ENCODE measurements around the gene FUS.
A peak's percentile ranks its signal among the peaks of the same experiment; 100 is the strongest.

DNA sequence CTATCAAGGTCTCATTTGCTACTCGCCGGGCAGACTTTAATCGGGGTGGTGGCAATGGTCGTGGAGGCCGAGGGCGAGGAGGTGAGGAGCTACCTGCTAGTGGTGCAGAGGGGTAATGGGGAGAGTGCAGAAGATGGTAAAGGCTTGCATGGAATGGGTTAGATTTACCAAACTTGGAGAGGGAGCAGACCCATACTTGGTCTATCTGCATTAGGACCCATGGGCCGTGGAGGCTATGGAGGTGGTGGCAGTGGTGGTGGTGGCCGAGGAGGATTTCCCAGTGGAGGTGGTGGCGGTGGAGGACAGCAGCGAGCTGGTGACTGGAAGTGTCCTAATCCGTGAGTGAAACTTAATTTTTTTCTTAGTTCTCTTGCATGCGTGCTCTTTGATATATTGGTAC lies 10.1 kb downstream of the FUS start:
- TF ChIP-seq CTCF (IDR thresholded peaks at IDR 0.05 in 8 of 11, conservative IDR thresholded peaks at IDR 0.05 in 3 of 11) (no peak), POLR2A (IDR thresholded peaks at IDR 0.05) (no peak), POLR2AphosphoS5 (IDR thresholded peaks at IDR 0.05) (peak; percentile 29 to 41 (median 36))
